NCI-H1436 (cell line): Measurements from ENCODE around the gene DCD.
"Not testable (repeated sequence)": the region's sequence is repeated elsewhere in the genome, so short reads cannot be mapped to it uniquely, and the experiment has no call there.

ENCODE experiments used
- DNase-seq: peaks from one replicate; lab custom pipeline; 2025; lab: John Stamatoyannopoulos, UW

DCD gene

GRCh38 chr12:54648265-54648664, at the start of gene DCD:
Gene DCD, minus strand, starts transcription at chr12:54648365. Its CDS starts 62 bp downstream, at chr12:54648303.
- DNase-seq: no peak

GRCh38 chr12:54697851-54698250, 49.7 kb upstream of the DCD start:
- no peak for DNase-seq

GRCh38 chr12:54692353-54692752, 44.2 kb upstream of the DCD start:
- no peak for DNase-seq

- no peak for DNase-seq
Measured at GRCh38 chr12:54689984-54690383, 41.8 kb upstream of the DCD start.

- peak; percentile 22 for DNase-seq
Measured at GRCh38 chr12:54689034-54689372, 40.8 kb upstream of the DCD start.

- DNase-seq: no peak
Measured at GRCh38 chr12:54688309-54689033, 40.3 kb upstream of the DCD start.

- no peak for DNase-seq
Measured at GRCh38 chr12:54684636-54685630, 36.8 kb upstream of the DCD start.

- no peak for DNase-seq
Measured at GRCh38 chr12:54683398-54683797, 35.2 kb upstream of the DCD start.

- DNase-seq: no peak
Measured at GRCh38 chr12:54682674-54683073, 34.5 kb upstream of the DCD start.

- DNase-seq: no peak
Measured at GRCh38 chr12:54680374-54680773, 32.2 kb upstream of the DCD start.

GRCh38 chr12:54678131-54678530, 30.0 kb upstream of the DCD start:
- DNase-seq: no peak

GRCh38 chr12:54667945-54668344, 19.8 kb upstream of the DCD start:
- DNase-seq: no peak

- no peak for DNase-seq
Measured at GRCh38 chr12:54666008-54666407, 17.8 kb upstream of the DCD start.

GRCh38 chr12:54665022-54665635, 17.0 kb upstream of the DCD start:
- DNase-seq: not testable (repeated sequence)

- no peak for DNase-seq
Measured at GRCh38 chr12:54663603-54664002, 15.4 kb upstream of the DCD start.

GRCh38 chr12:54662026-54662425, 13.9 kb upstream of the DCD start:
- DNase-seq: no peak

GRCh38 chr12:54661048-54661447, 12.9 kb upstream of the DCD start:
- no peak for DNase-seq

- no peak for DNase-seq
Measured at GRCh38 chr12:54660320-54660962, 12.3 kb upstream of the DCD start.

- DNase-seq: peak; percentile 17
Measured at GRCh38 chr12:54658306-54659264, 10.4 kb upstream of the DCD start.

GRCh38 chr12:54657105-54657607, 9.0 kb upstream of the DCD start:
- no peak for DNase-seq

GRCh38 chr12:54654926-54655325, 6.8 kb upstream of the DCD start:
- no peak for DNase-seq
